Uterus (tissue), 4 donors: ENCODE results near the gene GALNT12. TPM values are rescaled to one million over a fixed set of nuclear protein-coding genes. Genes with fewer than 3 reads are reported as not detected.

ENCODE experiments used
- DNase-seq, 2 donors: peaks; one replicate each; pipeline ENCODE4 v3.0.0-alpha.2; 2019 to 2020
- H3K27ac ChIP-seq, 2 donors: fragments of 200-600 bp; sonication (generic); 1 replicate in 1 of 2; 2 replicates in 1 of 2; pipeline ENCODE4 v1.5.1; 2016 to 2018
- H3K27me3 ChIP-seq, 2 donors: fragments of 200-600 bp; sonication (generic); one replicate each; pipeline ENCODE4 v1.5.1; 2018 to 2019; ENCODE audit warnings: control low read depth in 1 of 2
- H3K36me3 ChIP-seq, 2 donors: fragments of 200-600 bp; sonication (generic); one replicate each; pipeline ENCODE4 v1.5.1; 2019; ENCODE audit warnings: control low read depth in 1 of 2
- H3K4me1 ChIP-seq, 2 donors: fragments of 200-600 bp; sonication (generic); one replicate each; pipeline ENCODE4 v1.5.1; 2018 to 2019; ENCODE audit warnings: control low read depth in 1 of 2
- H3K4me3 ChIP-seq, 2 donors: fragments of 200-600 bp; sonication (generic); 1 replicate in 1 of 2; 2 replicates in 1 of 2; pipeline ENCODE4 v1.5.1; 2018 to 2019; ENCODE audit warnings: mild to moderate bottlenecking in 1 of 2
- H3K9me3 ChIP-seq, 2 donors: fragments of 200-600 bp; sonication (generic); one replicate each; pipeline ENCODE4 v1.5.1; 2019; ENCODE audit warnings: control low read depth in 1 of 2
- CTCF ChIP-seq, 4 experiments: fragments of 200-600 bp in 2 of 4; fragments of 450-650 bp in 2 of 4; sonication (generic) in 2 of 4; IDR thresholded peaks; one replicate each; pipeline ENCODE4 v1.5.1; 2016 to 2019; ENCODE audit warnings: antibody characterized with exemption in 4 of 4, mild to moderate bottlenecking in 2 of 4, moderate library complexity in 1 of 4
- POLR2A ChIP-seq, 2 donors: fragments of 450-650 bp; IDR thresholded peaks; one replicate each; pipeline ENCODE4 v1.6.1; 2016; ENCODE audit warnings: antibody characterized with exemption in 2 of 2, mild to moderate bottlenecking in 1 of 2, moderate library complexity in 1 of 2
- intact Hi-C: fragments of 100-400 bp; cut with DNase I; formaldehyde crosslinking; loops from one replicate; pipeline ENCODE4 v1.15.1; 2023; ENCODE audit warnings: low total_unique reads
- total RNA-seq, 4 donors: library from RNA; depleted of rRNA in 3 of 4; stranded (reverse); fragments of >200 nt in 3 of 4; gene quantifications; one replicate each; pipeline versions ENCODE4 v1.1.0 to v1.2.4, GENCODE V29; 2014 to 2023
- donor health status: DM: yes; HTN: yes; CAD: no.

The GALNT12 gene
- total RNA-seq, 4 donors from 2014 or later, result 0.29 to 9.3 (median 2.5) TPM; not detected in 1

- no peak for DNase-seq
- intact Hi-C loops, result no loop called here
Measured at GRCh38 chr9:98821831-98822230, 14.4 kb downstream of the GALNT12 start.

GRCh38 chr9:98822661-98823060 is 15.2 kb downstream of the GALNT12 start:
- intact Hi-C loops, result no loop called here
- TF ChIP-seq CTCF (IDR thresholded peaks at IDR 0.05) (no peak), POLR2A (IDR thresholded peaks at IDR 0.05) (no peak)
- no peak for DNase-seq
- H3K36me3 ChIP-seq, result no peaks in the 10 kb centered on the region
- no peak overlapping the region for H3K27ac ChIP-seq
- H3K4me3 ChIP-seq, result no peak overlapping the region
- H3K4me1 ChIP-seq, result no peaks in the 10 kb centered on the region
- no peaks in the 10 kb centered on the region for H3K27me3 ChIP-seq
- no peaks in the 10 kb centered on the region for H3K9me3 ChIP-seq

More at GRCh38 chr9:98821831-98822230, 14.4 kb downstream of the GALNT12 start:
- no peaks in the 10 kb centered on the region for H3K4me1 ChIP-seq
- no peak overlapping the region for H3K4me3 ChIP-seq
- no peak for TF ChIP-seq CTCF (IDR thresholded peaks at IDR 0.05)
- TF ChIP-seq POLR2A (IDR thresholded peaks at IDR 0.05), result no peak
- no peaks in the 10 kb centered on the region for H3K36me3 ChIP-seq
- H3K27ac ChIP-seq, result no peak overlapping the region
- no peaks in the 10 kb centered on the region for H3K27me3 ChIP-seq
- H3K9me3 ChIP-seq, result no peaks in the 10 kb centered on the region

- no peak for TF ChIP-seq CTCF (IDR thresholded peaks at IDR 0.05)
- no peak for TF ChIP-seq POLR2A (IDR thresholded peaks at IDR 0.05)
- DNase-seq, result no peak
- Histone ChIP-seq H3K27ac (no peak overlapping the region), H3K36me3 (no peaks in the 10 kb centered on the region), H3K9me3 (no peaks in the 10 kb centered on the region), H3K27me3 (no peaks in the 10 kb centered on the region), H3K4me1 (no peaks in the 10 kb centered on the region), H3K4me3 (no peak overlapping the region)
- intact Hi-C loops, result no loop called here
Measured at GRCh38 chr9:98823666-98824334, 16.3 kb downstream of the GALNT12 start.

- DNase-seq, result no peak
- Histone ChIP-seq H3K4me1 (no peaks in the 10 kb centered on the region), H3K27me3 (no peaks in the 10 kb centered on the region), H3K36me3 (no peaks in the 10 kb centered on the region), H3K9me3 (no peaks in the 10 kb centered on the region), H3K27ac (no peak overlapping the region), H3K4me3 (no peak overlapping the region)
- intact Hi-C loops, result no loop called here
- TF ChIP-seq POLR2A (IDR thresholded peaks at IDR 0.05), result no peak
- no peak for TF ChIP-seq CTCF (IDR thresholded peaks at IDR 0.05)
Measured at GRCh38 chr9:98825414-98825813, 17.9 kb downstream of the GALNT12 start.

GRCh38 chr9:98826716-98827115 is 19.2 kb downstream of the GALNT12 start:
- H3K27ac ChIP-seq, result no peak overlapping the region

More at GRCh38 chr9:98826716-98827115, 19.2 kb downstream of the GALNT12 start:
- no peaks in the 10 kb centered on the region for H3K36me3 ChIP-seq
- H3K4me3 ChIP-seq, result no peak overlapping the region
- no peak for DNase-seq
- TF ChIP-seq CTCF (IDR thresholded peaks at IDR 0.05) (no peak), POLR2A (IDR thresholded peaks at IDR 0.05) (no peak)
- H3K27me3 ChIP-seq, result no peaks in the 10 kb centered on the region
- H3K9me3 ChIP-seq, result no peaks in the 10 kb centered on the region
- intact Hi-C loops, result no loop called here
- H3K4me1 ChIP-seq, result no peaks in the 10 kb centered on the region
